ENCODE results near the gene KRT26. TPM values are rescaled to one million over a fixed set of nuclear protein-coding genes. Genes with fewer than 3 reads are reported as not detected.

Gene KRT26
- total and polyA plus RNA-seq, 2 donors (not counting 1 experiment from before 2014, with no cell fraction given): not detected

GRCh38 chr17:40818733-40819527, 46.9 kb upstream of the KRT26 start:
- TF ChIP-seq CTCF (IDR thresholded peaks at IDR 0.05): no peak
- no peak for TF ChIP-seq EZH2 (IDR thresholded peaks at IDR 0.05; ENCODE audit: borderline replicate concordance, insufficient read depth, low read depth, low read length, poor library complexity, severe bottlenecking)
- H3K4me2 ChIP-seq (replicated peaks; ENCODE audit: low read depth, low read length, poor library complexity, severe bottlenecking): peak overlapping the region; percentile 79
- Mint-ChIP-seq H3K4me3 (peak overlapping the region; percentile 89), H3K27ac (peak overlapping the region; percentile 85), H3K27me3 (peaks cover 16% of the 10 kb centered on the region), H3K9me3 (ENCODE audit: insufficient read depth) (peaks cover 6% of the 10 kb centered on the region), H3K4me1 (peaks cover 18% of the 10 kb centered on the region)
- CTCF ChIA-PET: interaction anchor here (0.6 to 2.2 kb wide), 10 partner anchors 15 to 847 kb away, joined by 3 to 8 read pairs (median 4); no protein-coding TSS in a partner anchor
- peaks cover 0 to 6% (median 0%) of the 10 kb centered on the region in 4 experiments for H3K27me3 ChIP-seq (replicated peaks in 1 of 4; ENCODE audit: control extremely low read depth in 1 of 4, control insufficient read depth in 3 of 4, insufficient read depth in 4 of 4, low read length in 3 of 4)
- H3K4me1 ChIP-seq (ENCODE audit: control insufficient read depth in 2 of 2, insufficient read depth in 2 of 2, low read length in 2 of 2): peaks cover 8 to 13% of the 10 kb centered on the region in 2 donors
- intact Hi-C loops (cut with micrococcal nuclease): loop anchor here (1.0 to 10.0 kb wide), 6 partner anchors 91 to 1363 kb away; partner anchors contain the start of genes CCR7, DNAJC7 and KCNH4
- H2AFZ ChIP-seq (ENCODE audit: insufficient read depth, low read depth, low read length, poor library complexity, severe bottlenecking): peak overlapping the region; percentile 96
- peak overlapping the region; percentile 91 for H3K9ac ChIP-seq (ENCODE audit: low read length)
- WGBS (ENCODE audit: insufficient coverage): under 1% methylated on average over 66 of the region's 73 CpGs
- peaks cover 0 to 12% of the 10 kb centered on the region in 2 experiments for H3K36me3 ChIP-seq (replicated peaks in 1 of 2; ENCODE audit: control extremely low read depth in 1 of 2, control insufficient read depth in 1 of 2, extremely low read depth in 1 of 2, insufficient read depth in 2 of 2, low read length in 1 of 2)
- H3K27ac ChIP-seq (ENCODE audit: low read length in 2 of 2): peak overlapping the region; percentile 68 to 86
- peak overlapping the region; percentile 50 to 95 (median 71) for H3K4me3 ChIP-seq (ENCODE audit: control extremely low read depth in 1 of 5, extremely low read depth in 1 of 5, insufficient read depth in 1 of 5, low read depth in 2 of 5, low read length in 4 of 5)
- POLR2A ChIA-PET: interaction anchor here (0.9 to 1.2 kb wide), 3 partner anchors 172 to 847 kb away, joined by 3 to 5 read pairs (median 5); partner anchors contain the start of genes KRTAP16-1 and SMARCE1
- no peaks in the 10 kb centered on the region for H4K20me1 ChIP-seq (ENCODE audit: control insufficient read depth, insufficient read depth, low read length, poor library complexity, severe bottlenecking)
- no peaks in the 10 kb centered on the region for H3K79me2 ChIP-seq (ENCODE audit: control insufficient read depth, insufficient read depth, low read length)
- ATAC-seq (ENCODE audit: low read depth) (peak; percentile 91), DNase-seq (peak; percentile 95)
- peaks cover 0 to 3% (median 3%) of the 10 kb centered on the region in 3 donors for H3K9me3 ChIP-seq (ENCODE audit: control extremely low read depth in 1 of 3, control insufficient read depth in 2 of 3, insufficient read depth in 1 of 3, low read length in 2 of 3)

All from B cell (primary cell).